ENCODE data around the gene SCYGR4.
"Not testable (repeated sequence)": the region's sequence is repeated elsewhere in the genome, so short reads cannot be mapped to it uniquely, and the experiment has no call there.

Gene SCYGR4

DNA sequence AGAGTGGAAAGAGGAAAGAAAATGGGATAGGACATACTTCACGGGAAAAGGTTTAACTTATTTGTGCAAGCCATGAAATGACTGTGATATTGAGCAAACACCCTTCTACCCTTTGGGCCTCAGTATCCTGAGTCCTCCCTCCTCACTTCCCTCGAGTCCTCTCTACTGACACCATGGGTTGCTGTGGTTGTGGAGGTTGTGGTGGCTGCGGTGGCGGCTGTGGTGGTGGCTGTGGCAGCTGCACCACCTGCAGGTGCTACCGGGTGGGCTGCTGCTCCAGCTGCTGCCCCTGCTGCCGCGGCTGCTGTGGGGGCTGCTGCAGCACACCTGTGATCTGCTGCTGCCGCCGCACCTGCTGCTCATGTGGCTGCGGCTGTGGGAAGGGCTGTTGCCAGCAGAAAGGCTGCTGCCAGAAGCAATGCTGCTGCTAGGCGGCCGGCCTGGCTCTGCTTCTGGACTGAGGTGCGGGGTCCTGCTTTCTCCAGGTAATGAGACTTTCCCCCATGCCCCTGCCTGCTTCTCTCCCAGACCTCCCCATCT is 49.4 kb downstream of the SCYGR4 start, which contains the start of gene SCYGR5:
Gene SCYGR5, plus strand, starts transcription at position 174 of the 540 bp plus-strand sequence. Its CDS starts 0 bp downstream, at position 174.
- DNase-seq (ENCODE audit: low read depth in 2 of 2): not testable (repeated sequence)
